ENCODE data around the gene NREP.

DNA sequence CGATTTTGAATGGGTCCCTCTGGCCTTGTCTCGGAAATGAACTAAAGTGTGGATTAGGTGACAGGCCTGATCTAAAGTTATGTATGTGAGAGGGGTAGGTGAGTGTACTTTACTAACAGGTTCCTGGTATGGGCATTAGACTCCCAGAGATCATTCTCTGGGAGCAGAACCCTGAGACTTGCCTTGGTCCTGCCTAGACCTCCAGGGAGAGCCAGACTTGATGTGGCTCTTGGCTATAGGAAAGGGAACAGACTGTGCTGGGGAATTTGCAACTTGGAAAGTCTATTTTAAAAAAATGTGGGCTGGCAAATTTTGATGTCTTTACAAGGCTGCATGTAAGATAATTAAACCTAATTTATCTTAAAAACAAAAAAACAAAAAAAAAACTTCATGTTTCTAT, 49.8 kb upstream of the NREP start:
- TF ChIP-seq FOXM1 (IDR thresholded peaks at IDR 0.05; ENCODE audit: borderline replicate concordance, low read depth) (no peak), TEAD4 (IDR thresholded peaks at IDR 0.05) (no peak), RAD21 (IDR thresholded peaks at IDR 0.05; ENCODE audit: low read depth) (no peak), TAF1 (IDR thresholded peaks at IDR 0.05; ENCODE audit: low read depth) (no peak), CREB1 (IDR thresholded peaks at IDR 0.05; ENCODE audit: low read depth) (no peak)

Data from Ishikawa (cell line).